ENCODE results near the gene IQCK.

DNA sequence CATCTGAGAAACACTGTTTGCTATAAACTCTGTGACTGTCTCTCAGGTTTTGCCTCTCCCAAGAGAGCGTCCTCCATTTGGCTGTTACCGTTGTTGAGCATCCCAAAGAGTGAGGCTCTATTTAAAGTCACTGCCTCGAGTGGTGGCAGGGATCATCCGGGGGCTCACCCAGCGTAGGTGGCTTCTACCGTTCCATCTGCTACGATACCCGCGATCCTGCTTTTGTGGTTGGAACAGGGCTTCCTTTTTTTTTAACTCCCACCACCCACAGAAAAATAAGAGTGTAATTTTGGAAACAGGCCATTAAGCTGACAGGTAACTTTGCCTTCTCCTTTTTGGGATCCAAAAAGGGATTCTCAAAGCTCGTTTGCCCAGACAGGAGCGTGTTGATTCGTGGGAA, 36.4 kb upstream of the IQCK start:
- TF ChIP-seq POLR2AphosphoS5 (IDR thresholded peaks at IDR 0.05; ENCODE audit: borderline replicate concordance, low read depth, low read length) (no peak), EZH2 (IDR thresholded peaks at IDR 0.05) (no peak), FOXP2 (optimal IDR thresholded peaks at IDR 0.05; ENCODE audit: control extremely low read depth, extremely low read length, insufficient read depth) (no peak)

Data from SK-N-MC (cell line).